HL-60/S4 treated with retinoic acid at 250 ng/mL for 4 days and 3 days (cell line): ENCODE data around the gene KIRREL3.

Experiments
- in situ Hi-C: fragments of 300-500 bp; cut with MboI; formaldehyde crosslinking; loops from 2 replicates; pipeline ENCODE4 v1.7.0; 2022; ENCODE audit warnings: low sequenced_read_pairs

Gene KIRREL3

GRCh38 chr11:126884192-126884591, 116.4 kb downstream of the KIRREL3 start:
- in situ Hi-C loops, result no loop called here

GRCh38 chr11:126880872-126881271, 119.7 kb downstream of the KIRREL3 start:
- in situ Hi-C loops, result no loop called here

- in situ Hi-C loops, result no loop called here
These were observed 121.1 kb downstream of the KIRREL3 start for GRCh38 chr11:126879516-126879915.

GRCh38 chr11:126878913-126879482, 121.6 kb downstream of the KIRREL3 start:
- in situ Hi-C loops, result no loop called here

GRCh38 chr11:126874831-126875230, 125.7 kb downstream of the KIRREL3 start:
- in situ Hi-C loops, result no loop called here

- in situ Hi-C loops, result no loop called here
These were observed 126.3 kb downstream of the KIRREL3 start for GRCh38 chr11:126874276-126874675.

- in situ Hi-C loops, result no loop called here
These were observed 128.8 kb downstream of the KIRREL3 start for GRCh38 chr11:126871792-126872191.

GRCh38 chr11:126870021-126870420, 130.5 kb downstream of the KIRREL3 start:
- in situ Hi-C loops, result no loop called here

- in situ Hi-C loops, result no loop called here
These were observed 131.8 kb downstream of the KIRREL3 start for GRCh38 chr11:126868741-126869140.

- in situ Hi-C loops, result no loop called here
These were observed 135.6 kb downstream of the KIRREL3 start for GRCh38 chr11:126864934-126865333.

- in situ Hi-C loops, result no loop called here
These were observed 137.1 kb downstream of the KIRREL3 start for GRCh38 chr11:126863294-126863997.

GRCh38 chr11:126862664-126863243, 137.8 kb downstream of the KIRREL3 start:
- in situ Hi-C loops, result no loop called here

GRCh38 chr11:126861796-126862459, 138.6 kb downstream of the KIRREL3 start:
- in situ Hi-C loops, result no loop called here

GRCh38 chr11:126857860-126858808, 142.4 kb downstream of the KIRREL3 start:
- in situ Hi-C loops, result no loop called here

GRCh38 chr11:126855536-126855935, 145.0 kb downstream of the KIRREL3 start:
- in situ Hi-C loops, result no loop called here

- in situ Hi-C loops, result no loop called here
These were observed 146.8 kb downstream of the KIRREL3 start for GRCh38 chr11:126853732-126854131.

GRCh38 chr11:126844789-126845188, 155.8 kb downstream of the KIRREL3 start:
- in situ Hi-C loops, result no loop called here

GRCh38 chr11:126843096-126843495, 157.5 kb downstream of the KIRREL3 start:
- in situ Hi-C loops, result no loop called here

GRCh38 chr11:126841999-126842398, 158.6 kb downstream of the KIRREL3 start:
- in situ Hi-C loops, result no loop called here

- in situ Hi-C loops, result no loop called here
These were observed 159.6 kb downstream of the KIRREL3 start for GRCh38 chr11:126840975-126841374.
